Neuronal stem cell (in vitro differentiated cells): ENCODE measurements around the gene TMEM170A.

Experiments used
- DNase-seq: peaks from one replicate; pipeline ENCODE4 v3.0.0-alpha.2; 2013; ENCODE audit warnings: low spot score
- H2AFZ ChIP-seq: one replicate; pipeline ENCODE4 v1.6.1; 2013; ENCODE audit warnings: mild to moderate bottlenecking, low read length, inconsistent platforms
- H2AK5ac ChIP-seq: 2 replicates; pipeline ENCODE4 v1.6.1; 2013; ENCODE audit warnings: low read depth, mild to moderate bottlenecking, inconsistent platforms, low read length, moderate library complexity, mixed read lengths
- H2BK120ac ChIP-seq: 2 replicates; pipeline ENCODE4 v1.6.1; 2013; ENCODE audit warnings: low read depth, mild to moderate bottlenecking, inconsistent platforms, low read length, moderate library complexity, mixed read lengths
- H2BK12ac ChIP-seq: one replicate; pipeline ENCODE4 v1.6.1; 2013; ENCODE audit warnings: low read length, inconsistent platforms
- H2BK15ac ChIP-seq: 2 replicates; pipeline ENCODE4 v1.6.1; 2013; ENCODE audit warnings: mild to moderate bottlenecking, low read length, inconsistent platforms, mixed read lengths
- H2BK5ac ChIP-seq: one replicate; pipeline ENCODE4 v1.6.1; 2013; ENCODE audit warnings: inconsistent platforms, mild to moderate bottlenecking, low read length, moderate library complexity
- H3K14ac ChIP-seq: one replicate; pipeline ENCODE4 v1.6.1; 2013; ENCODE audit warnings: low read length, inconsistent platforms
- H3K18ac ChIP-seq: 2 replicates; pipeline ENCODE4 v1.6.1; 2013; ENCODE audit warnings: low read length, inconsistent platforms
- H3K23ac ChIP-seq: 2 replicates; pipeline ENCODE4 v1.6.1; 2013; ENCODE audit warnings: low read depth, mild to moderate bottlenecking, mixed read lengths, low read length, inconsistent platforms; ENCODE audit not compliant: poor library complexity
- H3K27ac ChIP-seq: replicated peaks from 3 replicates; pipeline ENCODE4 v1.5.1; 2013; ENCODE audit warnings: low read length, inconsistent platforms
- H3K27me3 ChIP-seq, 3 experiments: 2 replicates each; pipeline ENCODE4 v1.6.1; 2013; ENCODE audit warnings: low read length in 3 of 3, mild to moderate bottlenecking in 2 of 3, inconsistent platforms in 1 of 3, low read depth in 1 of 3, mixed read lengths in 1 of 3, moderate library complexity in 1 of 3; ENCODE audit not compliant: control insufficient read depth in 3 of 3, insufficient read depth in 3 of 3
- H3K36me3 ChIP-seq, 2 donors: replicated peaks in 1 of 2; 2 replicates each; pipeline ENCODE4 v1.6.1; 2013; ENCODE audit warnings: low read length in 2 of 2; ENCODE audit not compliant: control insufficient read depth in 2 of 2, insufficient read depth in 2 of 2
- H3K4ac ChIP-seq: 2 replicates; pipeline ENCODE4 v1.6.1; 2013; ENCODE audit warnings: inconsistent platforms, mild to moderate bottlenecking, low read length, moderate library complexity
- H3K4me1 ChIP-seq, 2 donors: 1 replicate in 1 of 2; 2 replicates in 1 of 2; pipeline ENCODE4 v1.6.1; 2013; ENCODE audit warnings: low read length in 2 of 2, low read depth in 1 of 2; ENCODE audit not compliant: control insufficient read depth in 2 of 2, insufficient read depth in 1 of 2
- H3K4me2 ChIP-seq: one replicate; pipeline ENCODE4 v1.6.1; 2013; ENCODE audit warnings: mild to moderate bottlenecking, low read length, inconsistent platforms; ENCODE audit not compliant: insufficient read depth, poor library complexity, severe bottlenecking
- H3K4me3 ChIP-seq, 2 donors: 2 replicates each; pipeline ENCODE4 v1.5.1; 2013; ENCODE audit warnings: low read length in 2 of 2, mild to moderate bottlenecking in 2 of 2, inconsistent platforms in 1 of 2, moderate library complexity in 1 of 2
- H3K79me1 ChIP-seq: one replicate; pipeline ENCODE4 v1.6.1; 2013; ENCODE audit warnings: low read depth, mild to moderate bottlenecking, inconsistent platforms, low read length, moderate library complexity
- H3K9ac ChIP-seq: one replicate; pipeline ENCODE4 v1.6.1; 2013; ENCODE audit warnings: mild to moderate bottlenecking, low read depth, low read length, inconsistent platforms; ENCODE audit not compliant: poor library complexity
- H3K9me3 ChIP-seq, 2 donors: replicated peaks in 1 of 2; 2 replicates each; pipeline versions ENCODE3 to v1.6.1; 2013; ENCODE audit warnings: low read length in 2 of 2, mild to moderate bottlenecking in 2 of 2, inconsistent platforms in 1 of 2, low read depth in 1 of 2, mixed read lengths in 1 of 2, moderate library complexity in 1 of 2; ENCODE audit not compliant: control insufficient read depth in 2 of 2, insufficient read depth in 1 of 2
- H4K8ac ChIP-seq: one replicate; pipeline ENCODE4 v1.6.1; 2013; ENCODE audit warnings: low read depth, mild to moderate bottlenecking, inconsistent platforms, low read length, moderate library complexity
- H4K91ac ChIP-seq: one replicate; pipeline ENCODE4 v1.6.1; 2013; ENCODE audit warnings: low read length, low read depth, mild to moderate bottlenecking, inconsistent platforms; ENCODE audit not compliant: poor library complexity
- WGBS, 2 donors: extraction: QIAGEN DNeasy Blood & Tissue Kit; methylation state at CpG; one replicate each; pipeline ENCODE4 v1.1.7; 2013; ENCODE audit warnings: missing lambda C conversion rate in 2 of 2, mixed read lengths in 1 of 2; ENCODE audit not compliant: insufficient read length in 2 of 2, insufficient replicate concordance in 1 of 2; ENCODE audit errors: extremely low coverage in 2 of 2; 5-methylcytosine and 5-hydroxymethylcytosine counted together

The TMEM170A gene

GRCh38 chr16:75416904-75417565 lies 47.5 kb downstream of the TMEM170A start:
- no peak for DNase-seq
- H3K36me3 ChIP-seq = peaks cover 4 to 29% of the 10 kb centered on the region in 2 donors
- no peak overlapping the region for H2BK15ac ChIP-seq
- no peak overlapping the region for H3K4me3 ChIP-seq
- no peak overlapping the region for H3K27ac ChIP-seq
- no peak overlapping the region for H4K8ac ChIP-seq
- H2BK5ac ChIP-seq = no peak overlapping the region
- no peaks in the 10 kb centered on the region for H3K27me3 ChIP-seq
- H3K4me1 ChIP-seq = peaks cover 9 to 29% of the 10 kb centered on the region in 2 donors
- H3K4ac ChIP-seq = no peak overlapping the region
- H3K18ac ChIP-seq = no peak overlapping the region
- no peak overlapping the region for H3K23ac ChIP-seq
- H2AK5ac ChIP-seq = no peak overlapping the region
- H3K9ac ChIP-seq = no peak overlapping the region
- H3K79me1 ChIP-seq = no peaks in the 10 kb centered on the region
- WGBS, 2 donors = no CpG with 5 or more reads among the region's 2 CpGs
- peaks cover 0 to 3% of the 10 kb centered on the region in 2 donors for H3K9me3 ChIP-seq
- H2BK120ac ChIP-seq = no peak overlapping the region
- H3K14ac ChIP-seq = no peak overlapping the region
- no peak overlapping the region for H2AFZ ChIP-seq
- no peak overlapping the region for H2BK12ac ChIP-seq
- H4K91ac ChIP-seq = no peak overlapping the region
- H3K4me2 ChIP-seq = no peak overlapping the region

GRCh38 chr16:75415169-75415905 lies 49.2 kb downstream of the TMEM170A start:
- Histone ChIP-seq H2BK15ac (no peak overlapping the region), H3K9ac (no peak overlapping the region), H3K79me1 (no peaks in the 10 kb centered on the region), H2BK120ac (no peak overlapping the region), H3K4ac (no peak overlapping the region), H3K4me3 (no peak overlapping the region), H2BK5ac (no peak overlapping the region), H4K91ac (no peak overlapping the region), H3K4me2 (no peak overlapping the region), H4K8ac (no peak overlapping the region), H2AFZ (no peak overlapping the region), H2BK12ac (no peak overlapping the region), H3K18ac (no peak overlapping the region), H3K14ac (no peak overlapping the region), H3K27ac (no peak overlapping the region), H3K23ac (no peak overlapping the region), H2AK5ac (no peak overlapping the region), H3K9me3 (peaks cover 0 to 3% of the 10 kb centered on the region in 2 donors), H3K27me3 (no peaks in the 10 kb centered on the region), H3K4me1 (peaks cover 6 to 16% of the 10 kb centered on the region in 2 donors), H3K36me3 (peaks cover 6 to 43% of the 10 kb centered on the region in 2 donors)
- no peak for DNase-seq
- WGBS, 2 donors = no CpG with 5 or more reads among the region's 4 CpGs

GRCh38 chr16:75413951-75414350 lies 50.5 kb downstream of the TMEM170A start:
- H3K27me3 ChIP-seq = no peaks in the 10 kb centered on the region
- no peak overlapping the region for H3K14ac ChIP-seq
- H3K79me1 ChIP-seq = no peaks in the 10 kb centered on the region
- H3K4me1 ChIP-seq = peaks cover 6 to 13% of the 10 kb centered on the region in 2 donors
- no peak overlapping the region for H2AFZ ChIP-seq
- no peak overlapping the region for H3K4me3 ChIP-seq
- no peak for DNase-seq
- H3K4me2 ChIP-seq = no peak overlapping the region
- no peak overlapping the region for H2BK120ac ChIP-seq
- H3K23ac ChIP-seq = no peak overlapping the region
- H3K4ac ChIP-seq = no peak overlapping the region
- no peak overlapping the region for H4K8ac ChIP-seq
- no CpG with 5 or more reads among the region's 2 CpGs for WGBS, 2 donors
- peaks cover 0 to 3% of the 10 kb centered on the region in 2 donors for H3K9me3 ChIP-seq
- no peak overlapping the region for H3K18ac ChIP-seq
- H2AK5ac ChIP-seq = no peak overlapping the region
- no peak overlapping the region for H2BK15ac ChIP-seq
- H4K91ac ChIP-seq = no peak overlapping the region
- no peak overlapping the region for H3K9ac ChIP-seq
- H2BK12ac ChIP-seq = no peak overlapping the region
- no peak overlapping the region for H2BK5ac ChIP-seq
- peaks cover 6 to 56% of the 10 kb centered on the region in 2 donors for H3K36me3 ChIP-seq
- no peak overlapping the region for H3K27ac ChIP-seq

GRCh38 chr16:75406943-75407342 lies 57.5 kb downstream of the TMEM170A start:
- Histone ChIP-seq H2AK5ac (no peak overlapping the region), H3K36me3 (peaks cover 5 to 79% of the 10 kb centered on the region in 2 donors), H4K91ac (no peak overlapping the region), H3K18ac (no peak overlapping the region), H3K79me1 (no peaks in the 10 kb centered on the region), H3K27ac (no peak overlapping the region), H3K27me3 (no peaks in the 10 kb centered on the region), H2BK5ac (no peak overlapping the region), H4K8ac (no peak overlapping the region), H3K4me3 (no peak overlapping the region), H2BK120ac (no peak overlapping the region), H2BK15ac (no peak overlapping the region), H3K23ac (no peak overlapping the region), H2AFZ (no peak overlapping the region), H2BK12ac (no peak overlapping the region), H3K4me1 (no peaks in the 10 kb centered on the region), H3K9me3 (no peaks in the 10 kb centered on the region), H3K9ac (no peak overlapping the region), H3K4me2 (no peak overlapping the region), H3K14ac (no peak overlapping the region), H3K4ac (no peak overlapping the region)
- no peak for DNase-seq
- no CpG with 5 or more reads among the region's 4 CpGs for WGBS, 2 donors
